ENCODE results near the gene HHAT. TPM values are rescaled to one million over a fixed set of nuclear protein-coding genes. Genes with fewer than 3 reads are reported as not detected.
"Not testable (repeated sequence)": the region's sequence is repeated elsewhere in the genome, so short reads cannot be mapped to it uniquely, and the experiment has no call there.

HHAT gene
- polyA plus RNA-seq, 3 donors: 13.0 to 14.9 (median 14.8) TPM

- DNase-seq (ENCODE audit: extremely low read depth in 1 of 11, low read depth in 9 of 11, low spot score in 4 of 11): no peak
Measured at GRCh38 chr1:210412240-210412639, 83.5 kb downstream of the HHAT start.

GRCh38 chr1:210413951-210414350, 85.2 kb downstream of the HHAT start:
- DNase-seq (ENCODE audit: extremely low read depth in 1 of 11, low read depth in 9 of 11, low spot score in 4 of 11): no peak

- no peak for DNase-seq (ENCODE audit: extremely low read depth in 1 of 11, low read depth in 9 of 11, low spot score in 4 of 11)
Measured at GRCh38 chr1:210415846-210416448, 87.2 kb downstream of the HHAT start.

- no peak for DNase-seq (ENCODE audit: extremely low read depth in 1 of 11, low read depth in 9 of 11, low spot score in 4 of 11)
Measured at GRCh38 chr1:210416681-210417080, 88.0 kb downstream of the HHAT start.

GRCh38 chr1:210417881-210418280, 89.2 kb downstream of the HHAT start:
- DNase-seq (ENCODE audit: extremely low read depth in 1 of 11, low read depth in 9 of 11, low spot score in 4 of 11): no peak

GRCh38 chr1:210418863-210419650, 90.4 kb downstream of the HHAT start:
- DNase-seq (ENCODE audit: extremely low read depth in 1 of 11, low read depth in 9 of 11, low spot score in 4 of 11): no peak

GRCh38 chr1:210426696-210427095, 98.0 kb downstream of the HHAT start:
- not testable (repeated sequence) for DNase-seq (ENCODE audit: extremely low read depth in 1 of 11, low read depth in 9 of 11, low spot score in 4 of 11)

GRCh38 chr1:210428696-210429095, 100.0 kb downstream of the HHAT start:
- DNase-seq (ENCODE audit: extremely low read depth in 1 of 11, low read depth in 9 of 11, low spot score in 4 of 11): no peak

GRCh38 chr1:210434223-210434622, 105.5 kb downstream of the HHAT start:
- DNase-seq (ENCODE audit: extremely low read depth in 1 of 11, low read depth in 9 of 11, low spot score in 4 of 11): no peak

- DNase-seq (ENCODE audit: extremely low read depth in 1 of 11, low read depth in 9 of 11, low spot score in 4 of 11): no peak
Measured at GRCh38 chr1:210437111-210437510, 108.4 kb downstream of the HHAT start.

- DNase-seq (ENCODE audit: extremely low read depth in 1 of 11, low read depth in 9 of 11, low spot score in 4 of 11): no peak
Measured at GRCh38 chr1:210437781-210438180, 109.1 kb downstream of the HHAT start.

- DNase-seq (ENCODE audit: extremely low read depth in 1 of 11, low read depth in 9 of 11, low spot score in 4 of 11): no peak
Measured at GRCh38 chr1:210438928-210439841, 110.5 kb downstream of the HHAT start.

GRCh38 chr1:210440081-210440480, 111.4 kb downstream of the HHAT start:
- no peak for DNase-seq (ENCODE audit: extremely low read depth in 1 of 11, low read depth in 9 of 11, low spot score in 4 of 11)

- no peak for DNase-seq (ENCODE audit: extremely low read depth in 1 of 11, low read depth in 9 of 11, low spot score in 4 of 11)
Measured at GRCh38 chr1:210441028-210441427, 112.3 kb downstream of the HHAT start.

- no peak for DNase-seq (ENCODE audit: extremely low read depth in 1 of 11, low read depth in 9 of 11, low spot score in 4 of 11)
Measured at GRCh38 chr1:210445485-210445884, 116.8 kb downstream of the HHAT start.

- no peak for DNase-seq (ENCODE audit: extremely low read depth in 1 of 11, low read depth in 9 of 11, low spot score in 4 of 11)
Measured at GRCh38 chr1:210445931-210446330, 117.2 kb downstream of the HHAT start.

- DNase-seq (ENCODE audit: extremely low read depth in 1 of 11, low read depth in 9 of 11, low spot score in 4 of 11): no peak
Measured at GRCh38 chr1:210446479-210446878, 117.8 kb downstream of the HHAT start.

- DNase-seq (ENCODE audit: extremely low read depth in 1 of 11, low read depth in 9 of 11, low spot score in 4 of 11): no peak
Measured at GRCh38 chr1:210447456-210448057, 118.9 kb downstream of the HHAT start.

- DNase-seq (ENCODE audit: extremely low read depth in 1 of 11, low read depth in 9 of 11, low spot score in 4 of 11): peak in 7 of 11 donors; percentile 20 to 44 (median 28)
Measured at GRCh38 chr1:210448297-210448892, 119.7 kb downstream of the HHAT start.
